ENCODE data around the gene ACRBP. TPM values are rescaled to one million over a fixed set of nuclear protein-coding genes. Genes with fewer than 3 reads are reported as not detected.

Gene ACRBP
- 0.62 TPM for polyA plus RNA-seq (2013, experiment 1 of 2; ENCODE audit: insufficient read length)
- polyA plus RNA-seq (2013, experiment 2 of 2; ENCODE audit: insufficient read length): 0.48 TPM

GRCh38 chr12:6647083-6647604 lies at the start of gene ACRBP:
Gene ACRBP, minus strand, starts transcription at chr12:6647432. Its CDS starts 66 bp downstream, at chr12:6647366.
- DNase-seq: peak; percentile 42

- DNase-seq: no peak
These were observed 48.2 kb upstream of the ACRBP start for GRCh38 chr12:6695313-6696045.

GRCh38 chr12:6694701-6695100 lies 47.5 kb upstream of the ACRBP start:
- DNase-seq: no peak

- DNase-seq: no peak
These were observed 46.7 kb upstream of the ACRBP start for GRCh38 chr12:6693832-6694355.

GRCh38 chr12:6692888-6693287 lies 45.7 kb upstream of the ACRBP start:
- DNase-seq: no peak

- DNase-seq: peak; percentile 76
These were observed 44.2 kb upstream of the ACRBP start for GRCh38 chr12:6691473-6691872.

GRCh38 chr12:6688999-6689882 lies 42.0 kb upstream of the ACRBP start, which contains the start of gene ZNF384:
Gene ZNF384, minus strand, starts transcription at chr12:6689375. Its CDS starts 9,855 bp downstream, at chr12:6679520.
- peak; percentile 100 for DNase-seq

GRCh38 chr12:6688543-6688998 lies 41.3 kb upstream of the ACRBP start:
- DNase-seq: peak; percentile 25

GRCh38 chr12:6685814-6686213 lies 38.6 kb upstream of the ACRBP start:
- DNase-seq: no peak

GRCh38 chr12:6684609-6685008 lies 37.4 kb upstream of the ACRBP start:
- no peak for DNase-seq

GRCh38 chr12:6676962-6677361 lies 29.7 kb upstream of the ACRBP start:
- no peak for DNase-seq

GRCh38 chr12:6672143-6672542 lies 24.9 kb upstream of the ACRBP start:
- no peak for DNase-seq

GRCh38 chr12:6667559-6668210 lies 20.5 kb upstream of the ACRBP start:
- DNase-seq: no peak

- DNase-seq: no peak
These were observed 19.0 kb upstream of the ACRBP start for GRCh38 chr12:6666211-6666610.

- DNase-seq: no peak
These were observed 17.7 kb upstream of the ACRBP start for GRCh38 chr12:6664902-6665301.

- peak; percentile 100 for DNase-seq
These were observed 15.9 kb upstream of the ACRBP start, which contains the start of gene ING4 for GRCh38 chr12:6662906-6663742. Gene ING4, minus strand, starts transcription at chr12:6663119. Its CDS starts 18 bp downstream, at chr12:6663101.

GRCh38 chr12:6662602-6662905 lies 15.3 kb upstream of the ACRBP start:
- DNase-seq: no peak

GRCh38 chr12:6653987-6654386 lies 6.8 kb upstream of the ACRBP start:
- no peak for DNase-seq

GRCh38 chr12:6653342-6653741 lies 6.1 kb upstream of the ACRBP start:
- DNase-seq: no peak

- DNase-seq: no peak
These were observed 5.2 kb upstream of the ACRBP start for GRCh38 chr12:6652391-6652790.

GRCh38 chr12:6650832-6651231 lies 3.6 kb upstream of the ACRBP start:
- DNase-seq: no peak
